Endothelial cell of umbilical vein (primary cell): ENCODE results near the gene SP140. TPM values are rescaled to one million over a fixed set of nuclear protein-coding genes. Genes with fewer than 3 reads are reported as not detected.

Experiments
- Bru-seq: library from RNA; stranded (reverse); fragments of 400-500 nt; gene quantifications from one replicate; lab custom pipeline; 2021; lab: Mats Ljungman, UMichigan
- BruChase-seq, 2 experiments: library from RNA; stranded (reverse); fragments of 400-500 nt; gene quantifications; one replicate each; lab custom pipeline; 2021; lab: Mats Ljungman, UMichigan
- BruUV-seq: library from RNA; stranded (reverse); fragments of 400-500 nt; replicated peaks from 2 replicates; lab custom pipeline; 2021; lab: Mats Ljungman, UMichigan
- CTCF ChIA-PET: fragments of 300-600, 350-600 bp; sonication (Branson Sonifier 250); formaldehyde crosslinking; loops from one replicate; lab custom pipeline; 2021; ENCODE audit warnings: antibody characterized with exemption, inconsistent platforms; lab: Charles Lee
- POLR2A ChIA-PET: fragments of 300-600, 350-600 bp; sonication (Branson Sonifier 250); formaldehyde crosslinking; loops from one replicate; lab custom pipeline; 2021; ENCODE audit warnings: antibody characterized with exemption, inconsistent platforms; lab: Charles Lee
- DNase-seq: peaks from one replicate; pipeline ENCODE4 v3.0.0-alpha.2; 2011; ENCODE audit warnings: low read depth, low spot score
- FAIRE-seq: peaks from 2 replicates; lab custom pipeline; 2011; peaks lifted over from hg19 to GRCh38; lab: Jason Lieb, UNC
- H2AFZ ChIP-seq: 2 replicates; pipeline ENCODE4 v1.6.0; 2012; ENCODE audit warnings: low read depth, low read length, control low read depth, inconsistent platforms
- H3K27ac ChIP-seq: 2 replicates; pipeline ENCODE4 v1.5.1; 2011; ENCODE audit warnings: low read depth, mild to moderate bottlenecking, control low read depth, low read length, moderate library complexity; ENCODE audit not compliant: insufficient read depth
- H3K27me3 ChIP-seq, 2 experiments: 2 replicates each; pipeline versions ENCODE4 v1.6.0 to v1.6.1; 2011; ENCODE audit warnings: low read length in 2 of 2, mixed read lengths in 1 of 2; ENCODE audit not compliant: control insufficient read depth in 2 of 2, insufficient read depth in 2 of 2
- H3K36me3 ChIP-seq, 2 experiments: 2 replicates in 1 of 2; 3 replicates in 1 of 2; pipeline ENCODE4 v1.5.1; 2011; ENCODE audit warnings: low read length in 2 of 2, mild to moderate bottlenecking in 1 of 2, moderate library complexity in 1 of 2; ENCODE audit not compliant: control insufficient read depth in 2 of 2, insufficient read depth in 2 of 2; ENCODE audit errors: extremely low read depth in 1 of 2
- H3K4me1 ChIP-seq: 3 replicates; pipeline ENCODE4 v1.5.1; 2011; ENCODE audit warnings: mild to moderate bottlenecking, low read length; ENCODE audit not compliant: control insufficient read depth, insufficient read depth; ENCODE audit errors: extremely low read depth
- H3K4me2 ChIP-seq: 2 replicates; pipeline ENCODE4 v1.6.1; 2011; ENCODE audit warnings: low read length, control low read depth, mixed read lengths; ENCODE audit not compliant: insufficient read depth
- H3K4me3 ChIP-seq, 3 experiments: fragments of 200-600 bp in 1 of 3; sonication (generic), shearing (Covaris generic) in 1 of 3; replicated peaks in 1 of 3; 2 replicates each; pipeline ENCODE4 v1.5.1; 2011 to 2016; ENCODE audit warnings: control low read depth in 3 of 3, low read length in 3 of 3, mild to moderate bottlenecking in 2 of 3, inconsistent platforms in 1 of 3, low read depth in 1 of 3, moderate library complexity in 1 of 3; ENCODE audit not compliant: insufficient read depth in 1 of 3
- H3K79me2 ChIP-seq: 2 replicates; pipeline ENCODE4 v1.6.0; 2012; ENCODE audit warnings: low read length, inconsistent platforms; ENCODE audit not compliant: control insufficient read depth, insufficient read depth
- H3K9ac ChIP-seq: replicated peaks from 2 replicates; pipeline ENCODE3; 2011; ENCODE audit warnings: low read length, control low read depth; ENCODE audit not compliant: insufficient read depth; ENCODE audit errors: extremely low read depth
- H3K9me1 ChIP-seq: replicated peaks from 3 replicates; pipeline ENCODE4 v1.6.0; 2011; ENCODE audit warnings: mild to moderate bottlenecking, low read length; ENCODE audit not compliant: control insufficient read depth, insufficient read depth; ENCODE audit errors: extremely low read depth
- H3K9me3 ChIP-seq: replicated peaks from 2 replicates; pipeline ENCODE4 v1.5.1; 2012; ENCODE audit warnings: low read length, inconsistent platforms; ENCODE audit not compliant: control insufficient read depth, insufficient read depth
- H4K20me1 ChIP-seq: replicated peaks from 2 replicates; pipeline ENCODE3; 2011; ENCODE audit warnings: mild to moderate bottlenecking, low read length; ENCODE audit not compliant: control insufficient read depth, insufficient read depth; ENCODE audit errors: extremely low read depth
- EZH2 ChIP-seq: IDR thresholded peaks from 2 replicates; pipeline ENCODE4 v1.6.1; 2012; ENCODE audit warnings: borderline replicate concordance, low read depth, mild to moderate bottlenecking, moderate library complexity, low read length, inconsistent platforms; ENCODE audit not compliant: severe bottlenecking
- FOS ChIP-seq: IDR thresholded peaks from 2 replicates; pipeline ENCODE4 v1.6.1; 2011; ENCODE audit warnings: mild to moderate bottlenecking, low read length, moderate library complexity, borderline replicate concordance; ENCODE audit not compliant: insufficient read depth
- GATA2 ChIP-seq: IDR thresholded peaks from 2 replicates; pipeline ENCODE4 v1.7.0; 2011; ENCODE audit warnings: low read depth, mild to moderate bottlenecking, moderate library complexity, mixed read lengths, low read length; ENCODE audit not compliant: insufficient read length, insufficient read depth
- JUN ChIP-seq: IDR thresholded peaks from 2 replicates; pipeline ENCODE4 v1.6.1; 2011; ENCODE audit warnings: borderline replicate concordance, low read depth; ENCODE audit not compliant: insufficient read length, insufficient read depth
- MYC ChIP-seq: IDR thresholded peaks from one replicate; pipeline ENCODE4 v1.6.1; 2011; ENCODE audit warnings: mild to moderate bottlenecking, low read depth, low read length
- POLR2A ChIP-seq: IDR thresholded peaks from 2 replicates; pipeline ENCODE4 v1.6.1; 2012; ENCODE audit warnings: low read depth, mild to moderate bottlenecking, control low read depth, low read length
- POLR2AphosphoS5 ChIP-seq: IDR thresholded peaks from 2 replicates; pipeline ENCODE4 v1.6.1; 2012; ENCODE audit warnings: low read depth, mild to moderate bottlenecking, control low read depth, low read length, moderate library complexity; ENCODE audit not compliant: insufficient read depth
- dilution Hi-C: fragments of 300-500 bp; cut with MboI; formaldehyde crosslinking; loops from one replicate; pipeline ENCODE4 v1.15.0; 2019; ENCODE audit warnings: low sequenced_read_pairs; ENCODE audit not compliant: extremely low pct_ligation_motif_present
- intact Hi-C: fragments of 100-400 bp; cut with micrococcal nuclease; formaldehyde crosslinking; loops from one replicate; pipeline ENCODE4 v1.10.0; 2022
- long read RNA-seq: library from polyadenylated mRNA; stranded (forward); transcript quantifications from one replicate; pipeline ENCODE4 v2.0.0, GENCODE V29; 2021
- polyA minus RNA-seq, 3 experiments: library from RNA; depleted of rRNA, polyadenylated mRNA; stranded (reverse); fragments of >200 nt; gene quantifications; 1 replicate in 1 of 3; 2 replicates in 2 of 3; pipeline ENCODE4 v1.2.3, GENCODE V29; 2011
- polyA plus RNA-seq, 4 experiments: library from polyadenylated mRNA; depleted of rRNA in 3 of 4; stranded (reverse) in 3 of 4; unstranded in 1 of 4; fragments of >200 nt; gene quantifications; 2 replicates each; pipeline versions ENCODE4 v1.2.1 to v1.2.3, GENCODE V29; 2011 to 2012; ENCODE audit warnings: missing spikeins in 1 of 4
- total RNA-seq: library from RNA; stranded (reverse); gene quantifications from 2 replicates; pipeline ENCODE4 v1.2.3, GENCODE V29; 2021
- TF ChIP-seq, protein P1 (sequence below): IDR thresholded peaks from 2 replicates; pipeline ENCODE4 v1.6.1; 2011; ENCODE audit not compliant: insufficient read depth, insufficient read length
- TF ChIP-seq, protein P2 (sequence below), 2 donors: IDR thresholded peaks; 1 replicate in 1 of 2; 2 replicates in 1 of 2; pipeline ENCODE4 v1.5.1; 2011; ENCODE audit warnings: low read length in 2 of 2, mild to moderate bottlenecking in 2 of 2, moderate library complexity in 2 of 2, control low read depth in 1 of 2, inconsistent platforms in 1 of 2, low read depth in 1 of 2; ENCODE audit not compliant: insufficient read depth in 1 of 2; ENCODE audit errors: extremely low read depth in 1 of 2

The SP140 gene
- total RNA-seq (1.3 TPM in 1 of 2 replicates, not detected in the other), polyA plus RNA-seq (not detected in 2 replicates), polyA minus RNA-seq (1.4 and 3.9 TPM in 2 replicates), Bru-seq, nascent RNA (percentile 2 among the genes with signal in this experiment), BruChase-seq, experiment 1, labeled RNA remaining after a 6-hour chase (percentile 8 among the genes with signal in this experiment), BruChase-seq, experiment 2, labeled RNA remaining after a 2-hour chase (percentile 6 among the genes with signal in this experiment)
- not detected in 2 replicates for polyA plus RNA-seq (2011; cell fraction: cytosol; rRNA removed)
- polyA plus RNA-seq (2011; cell fraction: nucleus; rRNA removed), result 0.53 and 1.3 TPM in 2 replicates
- 0.72 TPM in 1 of 2 replicates, not detected in the other for polyA plus RNA-seq (2012)
- not detected for polyA minus RNA-seq (2011; cell fraction: cytosol; rRNA and poly(A)+ RNA removed)
- 2.9 and 5.0 TPM in 2 replicates for polyA minus RNA-seq (2011; cell fraction: nucleus; rRNA and poly(A)+ RNA removed)
- long read RNA-seq, result 0 reads

DNA sequence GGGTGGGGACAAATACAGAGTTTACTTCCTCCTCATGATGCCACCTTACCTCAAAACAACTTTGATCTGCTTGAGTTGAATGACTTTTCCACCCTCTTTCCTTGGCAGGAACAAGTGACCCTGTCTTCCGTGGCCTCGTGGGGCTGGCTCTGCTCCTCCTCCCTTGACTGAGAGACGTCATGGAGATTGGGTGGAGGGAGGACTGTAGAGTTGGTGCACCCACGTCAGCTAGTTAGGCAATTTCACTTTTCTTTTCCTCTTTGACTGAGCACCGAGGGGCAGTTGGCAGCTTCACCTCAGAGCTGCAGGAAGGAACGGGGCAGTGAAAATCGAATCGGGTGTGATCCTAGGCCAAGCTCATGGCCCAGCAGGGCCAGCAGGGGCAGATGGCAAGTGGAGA lies at the start of gene SP140:
SP140 (plus strand) TSS at position 251 of the 400 bp plus-strand sequence; CDS start at position 360, 109 bp downstream.
- DNase-seq (no peak), FAIRE-seq (no peak)
- H3K9me1 ChIP-seq, result no peaks in the 10 kb centered on the region
- no peaks in the 10 kb centered on the region for H3K36me3 ChIP-seq
- no peaks in the 10 kb centered on the region for H3K27me3 ChIP-seq
- no peak within 1 kb of the TSS for H3K27ac ChIP-seq
- no peak for TF ChIP-seq POLR2AphosphoS5
- TF ChIP-seq EZH2, result no peak
- intact Hi-C loops, result no loop called here
- no peaks in the 10 kb centered on the region for H3K79me2 ChIP-seq
- POLR2A ChIA-PET, result no interaction called here
- dilution Hi-C loops, result no loop called here
- no peak within 1 kb of the TSS for H3K4me3 ChIP-seq
- no peak within 1 kb of the TSS for H2AFZ ChIP-seq
- H4K20me1 ChIP-seq, result no peaks in the 10 kb centered on the region
- H3K9ac ChIP-seq, result no peak within 1 kb of the TSS
- CTCF ChIA-PET, result no interaction called here
- no peak within 1 kb of the TSS for H3K4me2 ChIP-seq
- H3K9me3 ChIP-seq, result no peaks in the 10 kb centered on the region
- no TSS peak for BruUV-seq
- H3K4me1 ChIP-seq, result peaks cover 7% of the 10 kb centered on the region

DNA sequence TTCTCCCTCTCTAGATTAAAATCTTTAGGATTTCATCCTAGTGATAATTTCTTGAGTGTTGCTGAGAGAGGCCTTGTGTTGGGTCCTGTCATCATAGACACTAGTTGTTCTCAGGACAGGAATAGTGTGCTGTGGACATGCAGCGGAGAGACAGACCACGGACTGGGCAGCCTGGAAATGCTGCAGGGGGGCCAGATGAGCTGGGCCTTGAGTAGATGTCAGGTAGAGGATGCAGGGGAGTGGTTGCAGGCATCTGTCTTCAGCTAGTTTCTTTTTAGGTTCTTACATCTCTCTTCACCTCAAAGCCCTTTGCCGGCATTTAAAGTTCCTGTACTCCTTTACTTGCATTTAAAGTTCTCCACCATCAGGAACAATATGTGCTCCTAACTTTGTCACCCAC lies 48.5 kb upstream of the SP140 start:
- intact Hi-C loops, result no loop called here

More for the DNA sequence above, 48.5 kb upstream of the SP140 start:
- no peaks in the 10 kb centered on the region for H3K9me3 ChIP-seq
- no peak overlapping the region for H2AFZ ChIP-seq
- no peaks in the 10 kb centered on the region for H3K27me3 ChIP-seq
- FAIRE-seq (no peak), DNase-seq (no peak)
- no peaks in the 10 kb centered on the region for H3K9me1 ChIP-seq
- H3K79me2 ChIP-seq, result no peaks in the 10 kb centered on the region
- no peak overlapping the region for H3K27ac ChIP-seq
- no peak for TF ChIP-seq GATA2
- TF ChIP-seq EZH2, result no peak
- no peak for TF ChIP-seq POLR2A
- TF ChIP-seq, protein P1, sequence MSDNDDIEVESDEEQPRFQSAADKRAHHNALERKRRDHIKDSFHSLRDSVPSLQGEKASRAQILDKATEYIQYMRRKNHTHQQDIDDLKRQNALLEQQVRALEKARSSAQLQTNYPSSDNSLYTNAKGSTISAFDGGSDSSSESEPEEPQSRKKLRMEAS, result no peak
- no peak for TF ChIP-seq POLR2AphosphoS5
- TF ChIP-seq FOS, result no peak
- no peak for TF ChIP-seq MYC
- TF ChIP-seq, protein P2, sequence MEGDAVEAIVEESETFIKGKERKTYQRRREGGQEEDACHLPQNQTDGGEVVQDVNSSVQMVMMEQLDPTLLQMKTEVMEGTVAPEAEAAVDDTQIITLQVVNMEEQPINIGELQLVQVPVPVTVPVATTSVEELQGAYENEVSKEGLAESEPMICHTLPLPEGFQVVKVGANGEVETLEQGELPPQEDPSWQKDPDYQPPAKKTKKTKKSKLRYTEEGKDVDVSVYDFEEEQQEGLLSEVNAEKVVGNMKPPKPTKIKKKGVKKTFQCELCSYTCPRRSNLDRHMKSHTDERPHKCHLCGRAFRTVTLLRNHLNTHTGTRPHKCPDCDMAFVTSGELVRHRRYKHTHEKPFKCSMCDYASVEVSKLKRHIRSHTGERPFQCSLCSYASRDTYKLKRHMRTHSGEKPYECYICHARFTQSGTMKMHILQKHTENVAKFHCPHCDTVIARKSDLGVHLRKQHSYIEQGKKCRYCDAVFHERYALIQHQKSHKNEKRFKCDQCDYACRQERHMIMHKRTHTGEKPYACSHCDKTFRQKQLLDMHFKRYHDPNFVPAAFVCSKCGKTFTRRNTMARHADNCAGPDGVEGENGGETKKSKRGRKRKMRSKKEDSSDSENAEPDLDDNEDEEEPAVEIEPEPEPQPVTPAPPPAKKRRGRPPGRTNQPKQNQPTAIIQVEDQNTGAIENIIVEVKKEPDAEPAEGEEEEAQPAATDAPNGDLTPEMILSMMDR (IDR thresholded peaks at IDR 0.05; ENCODE audit: extremely low read depth in 1 of 2, insufficient read depth in 1 of 2, low read depth in 1 of 2, low read length in 2 of 2), result no peak
- TF ChIP-seq JUN, result no peak
- H3K4me2 ChIP-seq, result no peak overlapping the region
- ChIA-PET POLR2A (no interaction called here), CTCF (interaction anchor here (4.8 kb wide), 1 partner anchor 17 kb away, joined by 22 read pairs; no protein-coding TSS in a partner anchor)
- no peaks in the 10 kb centered on the region for H4K20me1 ChIP-seq
- H3K36me3 ChIP-seq, result no peaks in the 10 kb centered on the region
- no TSS peak for BruUV-seq
- no peaks in the 10 kb centered on the region for H3K4me1 ChIP-seq
- no peak overlapping the region for H3K9ac ChIP-seq
- no peak overlapping the region for H3K4me3 ChIP-seq
- dilution Hi-C loops, result no loop called here
